Central memory CD8-positive, alpha-beta T cell (primary cell): Measurements from ENCODE around the gene BTBD9.

Experiments
- ATAC-seq: fragments of 150-1000 bp; cut with Tn5 transposase; replicated peaks from 2 replicates; pipeline ENCODE4 v1.10.0; 2022; ENCODE audit warnings: mild to moderate bottlenecking, moderate FRiP score, moderate number of reproducible peaks; ENCODE audit not compliant: poor library complexity, severe bottlenecking; ENCODE audit errors: extremely low read depth
- DNase-seq, 2 donors: peaks; one replicate each; pipeline ENCODE4 v3.0.0; 2021; ENCODE audit warnings: low spot score in 2 of 2
- H3K27ac Mint-ChIP-seq: one replicate; pipeline ENCODE4 v1.8.0; 2022; ENCODE audit warnings: low read depth, mild to moderate bottlenecking, moderate library complexity, mixed read lengths
- H3K27me3 Mint-ChIP-seq: one replicate; pipeline ENCODE4 v1.8.0; 2022; ENCODE audit warnings: mixed read lengths
- H3K36me3 Mint-ChIP-seq: one replicate; pipeline ENCODE4 v1.8.0; 2022; ENCODE audit warnings: mild to moderate bottlenecking, moderate library complexity, mixed read lengths; ENCODE audit not compliant: insufficient read depth
- H3K4me1 Mint-ChIP-seq: one replicate; pipeline ENCODE4 v1.8.0; 2022; ENCODE audit warnings: mixed read lengths
- H3K4me3 Mint-ChIP-seq: one replicate; pipeline ENCODE4 v1.8.0; 2022; ENCODE audit warnings: mild to moderate bottlenecking, moderate library complexity, mixed read lengths
- H3K9me3 Mint-ChIP-seq: one replicate; pipeline ENCODE4 v1.8.0; 2022; ENCODE audit warnings: mixed read lengths

BTBD9 gene

GRCh38 chr6:38610050-38610625, 29.6 kb downstream of the BTBD9 start:
- Mint-ChIP-seq H3K4me1 (peaks cover 45% of the 10 kb centered on the region), H3K9me3 (no peaks in the 10 kb centered on the region), H3K27me3 (no peaks in the 10 kb centered on the region), H3K4me3 (no peak overlapping the region), H3K27ac (no peak overlapping the region), H3K36me3 (peaks cover 4% of the 10 kb centered on the region)
- no peak for ATAC-seq
- DNase-seq, result no peak

- H3K4me1 Mint-ChIP-seq, result peaks cover 34% of the 10 kb centered on the region
- no peaks in the 10 kb centered on the region for H3K27me3 Mint-ChIP-seq
- H3K36me3 Mint-ChIP-seq, result peaks cover 9% of the 10 kb centered on the region
- H3K9me3 Mint-ChIP-seq, result no peaks in the 10 kb centered on the region
- H3K4me3 Mint-ChIP-seq, result no peak overlapping the region
- ATAC-seq (no peak), DNase-seq (no peak)
- no peak overlapping the region for H3K27ac Mint-ChIP-seq
These were observed 35.0 kb downstream of the BTBD9 start for GRCh38 chr6:38604700-38605099.

GRCh38 chr6:38603966-38604365, 35.8 kb downstream of the BTBD9 start:
- H3K4me1 Mint-ChIP-seq, result peaks cover 33% of the 10 kb centered on the region
- no peak overlapping the region for H3K4me3 Mint-ChIP-seq
- peaks cover 12% of the 10 kb centered on the region for H3K36me3 Mint-ChIP-seq
- ATAC-seq (no peak), DNase-seq (no peak)
- no peak overlapping the region for H3K27ac Mint-ChIP-seq
- no peaks in the 10 kb centered on the region for H3K9me3 Mint-ChIP-seq
- H3K27me3 Mint-ChIP-seq, result no peaks in the 10 kb centered on the region

- no peak for DNase-seq
- no peak for ATAC-seq
- Mint-ChIP-seq H3K36me3 (peaks cover 12% of the 10 kb centered on the region), H3K27me3 (no peaks in the 10 kb centered on the region), H3K4me3 (no peak overlapping the region), H3K9me3 (no peaks in the 10 kb centered on the region), H3K27ac (no peak overlapping the region), H3K4me1 (peaks cover 29% of the 10 kb centered on the region)
These were observed 36.2 kb downstream of the BTBD9 start for GRCh38 chr6:38603496-38603895.

DNA sequence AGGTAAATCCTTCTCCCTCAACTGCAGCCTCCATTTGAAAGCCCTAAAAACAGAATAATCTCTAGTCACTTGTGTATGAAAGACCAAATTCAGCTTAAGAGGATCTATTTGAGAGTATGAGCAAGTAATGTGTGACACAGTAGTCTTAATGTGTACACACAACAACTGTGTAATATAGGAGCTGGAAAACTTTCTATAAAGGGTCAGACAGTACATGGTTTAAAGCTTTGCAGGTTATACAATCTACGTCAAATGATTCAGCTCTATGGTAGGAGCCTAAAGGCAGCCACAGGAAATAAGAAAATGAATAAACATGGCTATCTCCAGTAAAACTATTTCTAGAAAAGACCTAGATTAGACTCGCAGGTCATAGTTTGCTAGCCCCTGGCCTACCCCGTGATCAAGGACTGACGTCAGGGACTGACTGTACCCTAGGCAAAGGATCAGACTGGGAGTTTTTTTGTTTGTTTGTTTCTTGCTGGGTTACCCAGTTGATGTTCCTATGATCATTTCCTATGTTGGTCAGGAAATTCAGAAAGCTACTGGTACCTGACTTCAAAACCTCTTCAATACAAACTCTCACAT, 39.7 kb downstream of the BTBD9 start:
- peaks cover 21% of the 10 kb centered on the region for H3K4me1 Mint-ChIP-seq
- no peak overlapping the region for H3K27ac Mint-ChIP-seq
- no peak for ATAC-seq
- peaks cover 22% of the 10 kb centered on the region for H3K36me3 Mint-ChIP-seq
- DNase-seq, result no peak
- H3K4me3 Mint-ChIP-seq, result no peak overlapping the region
- no peaks in the 10 kb centered on the region for H3K27me3 Mint-ChIP-seq
- H3K9me3 Mint-ChIP-seq, result no peaks in the 10 kb centered on the region

GRCh38 chr6:38599261-38599660, 40.5 kb downstream of the BTBD9 start:
- no peak overlapping the region for H3K4me3 Mint-ChIP-seq
- DNase-seq, result no peak
- no peak overlapping the region for H3K27ac Mint-ChIP-seq
- H3K4me1 Mint-ChIP-seq, result peaks cover 18% of the 10 kb centered on the region
- peaks cover 19% of the 10 kb centered on the region for H3K36me3 Mint-ChIP-seq
- no peaks in the 10 kb centered on the region for H3K9me3 Mint-ChIP-seq
- ATAC-seq, result no peak
- no peaks in the 10 kb centered on the region for H3K27me3 Mint-ChIP-seq

DNA sequence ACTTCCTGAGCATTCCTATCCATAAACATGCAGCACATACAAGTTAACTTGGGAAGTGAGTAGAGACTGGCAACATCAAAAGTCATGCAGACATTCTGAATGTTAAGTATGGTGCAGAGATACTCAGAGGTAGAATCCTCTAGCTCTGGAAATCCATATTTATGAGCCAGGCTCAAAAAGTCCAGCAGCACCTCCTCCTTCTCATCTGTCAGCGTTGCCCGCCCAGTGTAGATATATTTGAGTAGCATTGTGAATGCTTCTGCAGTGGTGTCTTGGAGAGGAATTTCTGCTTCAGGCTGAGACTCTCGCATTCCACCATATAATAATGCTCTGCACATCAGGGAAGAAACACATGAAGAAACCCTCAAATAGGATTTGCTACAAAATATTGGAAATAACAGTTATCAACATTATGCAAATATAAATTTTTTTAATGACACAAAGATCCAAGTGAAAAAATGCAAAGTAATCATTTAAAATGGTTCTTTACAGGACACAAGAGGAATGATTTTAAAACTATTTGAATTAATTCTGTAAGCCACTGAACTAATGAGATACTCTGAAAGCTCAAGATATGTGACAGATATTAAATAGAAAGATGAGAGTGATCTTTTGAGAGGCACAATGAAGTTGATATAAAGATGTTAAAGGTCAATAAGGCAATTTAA, 45.6 kb downstream of the BTBD9 start:
- Mint-ChIP-seq H3K9me3 (no peaks in the 10 kb centered on the region), H3K36me3 (peaks cover 30% of the 10 kb centered on the region), H3K4me1 (peaks cover 6% of the 10 kb centered on the region), H3K27ac (no peak overlapping the region), H3K4me3 (no peak overlapping the region), H3K27me3 (no peaks in the 10 kb centered on the region)
- DNase-seq (no peak), ATAC-seq (no peak)

GRCh38 chr6:38593409-38593808, 46.3 kb downstream of the BTBD9 start:
- Mint-ChIP-seq H3K9me3 (no peaks in the 10 kb centered on the region), H3K27me3 (no peaks in the 10 kb centered on the region), H3K4me3 (no peak overlapping the region), H3K36me3 (peaks cover 32% of the 10 kb centered on the region), H3K27ac (no peak overlapping the region), H3K4me1 (peaks cover 6% of the 10 kb centered on the region)
- DNase-seq (no peak), ATAC-seq (no peak)

DNA sequence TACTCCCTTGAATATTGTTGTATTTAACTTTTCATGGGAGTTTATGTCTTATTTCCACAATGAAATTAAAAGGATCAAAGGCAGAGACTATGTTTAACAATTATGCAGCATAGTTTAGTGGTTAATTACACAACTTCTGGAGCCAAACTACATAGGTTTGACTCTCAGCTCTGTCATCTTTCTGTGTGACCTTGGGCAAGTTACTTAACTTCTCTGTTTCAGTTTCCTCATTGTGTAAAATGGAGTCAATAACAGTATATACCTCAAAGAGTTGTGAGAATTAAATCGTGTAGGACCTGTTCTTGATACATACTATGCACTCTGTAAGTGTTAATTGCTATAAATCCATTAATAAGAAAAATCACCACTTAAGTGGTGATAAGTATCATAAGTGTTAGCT, 48.3 kb downstream of the BTBD9 start:
- no peak for ATAC-seq
- no peaks in the 10 kb centered on the region for H3K27me3 Mint-ChIP-seq
- H3K27ac Mint-ChIP-seq, result no peak overlapping the region
- H3K4me3 Mint-ChIP-seq, result no peak overlapping the region
- no peaks in the 10 kb centered on the region for H3K9me3 Mint-ChIP-seq
- DNase-seq, result no peak
- peaks cover 6% of the 10 kb centered on the region for H3K4me1 Mint-ChIP-seq
- peaks cover 32% of the 10 kb centered on the region for H3K36me3 Mint-ChIP-seq

DNA sequence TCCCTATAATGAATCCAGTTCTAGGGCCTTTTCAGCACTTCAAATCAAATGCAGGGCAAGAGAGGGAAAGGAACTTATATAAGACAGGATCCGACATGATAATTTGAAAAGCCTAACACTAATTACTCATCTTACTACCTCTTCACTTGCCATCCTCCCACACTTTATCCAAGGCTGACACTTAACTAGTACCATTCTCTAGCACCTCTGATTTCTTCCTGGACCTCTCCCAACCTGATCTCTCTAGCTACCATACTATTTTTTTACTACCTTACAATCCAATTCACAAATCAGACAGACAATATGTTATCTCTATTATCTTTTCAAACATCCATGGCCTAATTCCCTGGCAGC, 50.4 kb downstream of the BTBD9 start:
- no peak overlapping the region for H3K27ac Mint-ChIP-seq
- no peaks in the 10 kb centered on the region for H3K9me3 Mint-ChIP-seq
- no peaks in the 10 kb centered on the region for H3K4me1 Mint-ChIP-seq
- H3K4me3 Mint-ChIP-seq, result no peak overlapping the region
- ATAC-seq (no peak), DNase-seq (no peak)
- no peaks in the 10 kb centered on the region for H3K27me3 Mint-ChIP-seq
- peaks cover 29% of the 10 kb centered on the region for H3K36me3 Mint-ChIP-seq

GRCh38 chr6:38588631-38589366, 50.9 kb downstream of the BTBD9 start:
- Mint-ChIP-seq H3K27ac (no peak overlapping the region), H3K4me1 (no peaks in the 10 kb centered on the region), H3K36me3 (peaks cover 26% of the 10 kb centered on the region), H3K4me3 (no peak overlapping the region), H3K27me3 (no peaks in the 10 kb centered on the region), H3K9me3 (no peaks in the 10 kb centered on the region)
- DNase-seq (no peak), ATAC-seq (no peak)

- Mint-ChIP-seq H3K4me3 (no peak overlapping the region), H3K9me3 (no peaks in the 10 kb centered on the region), H3K36me3 (peaks cover 20% of the 10 kb centered on the region), H3K27ac (no peak overlapping the region), H3K4me1 (no peaks in the 10 kb centered on the region), H3K27me3 (no peaks in the 10 kb centered on the region)
- DNase-seq (no peak), ATAC-seq (no peak)
These were observed 51.9 kb downstream of the BTBD9 start for GRCh38 chr6:38587766-38588362.
